Activated naive CD8-positive, alpha-beta T cell (primary cell): ENCODE measurements around the gene HOXC12.

Experiments
- H3K27ac Mint-ChIP-seq: one replicate; pipeline ENCODE4 v1.8.0; 2021; ENCODE audit warnings: mixed read lengths
- H3K27me3 Mint-ChIP-seq: one replicate; pipeline ENCODE4 v1.8.0; 2021; ENCODE audit warnings: mixed read lengths
- H3K36me3 Mint-ChIP-seq: one replicate; pipeline ENCODE4 v1.8.0; 2021; ENCODE audit warnings: mixed read lengths
- H3K4me1 Mint-ChIP-seq: one replicate; pipeline ENCODE4 v1.8.0; 2021; ENCODE audit warnings: low read depth, mixed read lengths
- H3K4me3 Mint-ChIP-seq: one replicate; pipeline ENCODE4 v1.8.0; 2021; ENCODE audit warnings: mild to moderate bottlenecking, mixed read lengths
- H3K9me3 Mint-ChIP-seq: one replicate; pipeline ENCODE4 v1.8.0; 2021; ENCODE audit warnings: low read depth, mixed read lengths

The HOXC12 gene

GRCh38 chr12:53960187-53961024 lies 5.7 kb downstream of the HOXC12 start:
- peaks cover 42% of the 10 kb centered on the region for H3K4me1 Mint-ChIP-seq
- H3K4me3 Mint-ChIP-seq: peak overlapping the region; percentile 24
- H3K27me3 Mint-ChIP-seq: peaks cover 65% of the 10 kb centered on the region
- no peaks in the 10 kb centered on the region for H3K36me3 Mint-ChIP-seq
- H3K9me3 Mint-ChIP-seq: no peaks in the 10 kb centered on the region
- no peak overlapping the region for H3K27ac Mint-ChIP-seq

GRCh38 chr12:53961025-53961761 lies 6.5 kb downstream of the HOXC12 start:
- Mint-ChIP-seq H3K36me3 (no peaks in the 10 kb centered on the region), H3K4me3 (no peak overlapping the region), H3K4me1 (peaks cover 43% of the 10 kb centered on the region), H3K27me3 (peaks cover 64% of the 10 kb centered on the region), H3K9me3 (no peaks in the 10 kb centered on the region), H3K27ac (no peak overlapping the region)

GRCh38 chr12:53963005-53963404 lies 8.3 kb downstream of the HOXC12 start:
- Mint-ChIP-seq H3K27ac (no peak overlapping the region), H3K36me3 (no peaks in the 10 kb centered on the region), H3K9me3 (no peaks in the 10 kb centered on the region)

GRCh38 chr12:53963434-53964314 lies 9.0 kb downstream of the HOXC12 start:
- Mint-ChIP-seq H3K27me3 (peaks cover 69% of the 10 kb centered on the region), H3K4me3 (peak overlapping the region; percentile 44), H3K36me3 (no peaks in the 10 kb centered on the region), H3K9me3 (no peaks in the 10 kb centered on the region), H3K27ac (no peak overlapping the region), H3K4me1 (peaks cover 42% of the 10 kb centered on the region)

More at GRCh38 chr12:53963005-53963404, 8.3 kb downstream of the HOXC12 start:
- Mint-ChIP-seq H3K4me1 (peaks cover 43% of the 10 kb centered on the region), H3K4me3 (no peak overlapping the region), H3K27me3 (peaks cover 69% of the 10 kb centered on the region)

GRCh38 chr12:53964315-53964713 lies 9.6 kb downstream of the HOXC12 start:
- Mint-ChIP-seq H3K36me3 (no peaks in the 10 kb centered on the region), H3K9me3 (no peaks in the 10 kb centered on the region), H3K27me3 (peaks cover 69% of the 10 kb centered on the region), H3K4me3 (peak overlapping the region; percentile 44), H3K27ac (no peak overlapping the region), H3K4me1 (peaks cover 42% of the 10 kb centered on the region)

GRCh38 chr12:53965281-53966084 lies 10.8 kb downstream of the HOXC12 start:
- Mint-ChIP-seq H3K27ac (no peak overlapping the region), H3K27me3 (peaks cover 66% of the 10 kb centered on the region), H3K4me1 (peaks cover 37% of the 10 kb centered on the region), H3K36me3 (no peaks in the 10 kb centered on the region), H3K9me3 (no peaks in the 10 kb centered on the region), H3K4me3 (peak overlapping the region; percentile 46)

GRCh38 chr12:53966085-53966384 lies 11.3 kb downstream of the HOXC12 start:
- H3K4me3 Mint-ChIP-seq: peak overlapping the region; percentile 72
- no peak overlapping the region for H3K27ac Mint-ChIP-seq
- H3K9me3 Mint-ChIP-seq: no peaks in the 10 kb centered on the region
- peaks cover 67% of the 10 kb centered on the region for H3K27me3 Mint-ChIP-seq
- peaks cover 36% of the 10 kb centered on the region for H3K4me1 Mint-ChIP-seq
- no peaks in the 10 kb centered on the region for H3K36me3 Mint-ChIP-seq

GRCh38 chr12:53966385-53967133 lies 11.9 kb downstream of the HOXC12 start:
- Mint-ChIP-seq H3K36me3 (no peaks in the 10 kb centered on the region), H3K27ac (no peak overlapping the region), H3K27me3 (peaks cover 72% of the 10 kb centered on the region), H3K4me1 (peaks cover 36% of the 10 kb centered on the region), H3K4me3 (peak overlapping the region; percentile 72), H3K9me3 (no peaks in the 10 kb centered on the region)

- Mint-ChIP-seq H3K27ac (no peak overlapping the region), H3K27me3 (peaks cover 76% of the 10 kb centered on the region), H3K4me1 (peaks cover 36% of the 10 kb centered on the region), H3K36me3 (no peaks in the 10 kb centered on the region), H3K4me3 (no peak overlapping the region), H3K9me3 (no peaks in the 10 kb centered on the region)
Observed at GRCh38 chr12:53967421-53967925, 12.8 kb downstream of the HOXC12 start.

GRCh38 chr12:53968214-53969127 lies 13.8 kb downstream of the HOXC12 start:
- H3K36me3 Mint-ChIP-seq: peaks cover 3% of the 10 kb centered on the region
- H3K4me3 Mint-ChIP-seq: no peak overlapping the region
- no peak overlapping the region for H3K27ac Mint-ChIP-seq
- H3K27me3 Mint-ChIP-seq: peaks cover 76% of the 10 kb centered on the region
- H3K4me1 Mint-ChIP-seq: peaks cover 38% of the 10 kb centered on the region
- H3K9me3 Mint-ChIP-seq: no peaks in the 10 kb centered on the region

- Mint-ChIP-seq H3K36me3 (peaks cover 3% of the 10 kb centered on the region), H3K27me3 (peaks cover 65% of the 10 kb centered on the region), H3K4me1 (peaks cover 29% of the 10 kb centered on the region), H3K4me3 (no peak overlapping the region), H3K27ac (no peak overlapping the region), H3K9me3 (no peaks in the 10 kb centered on the region)
Observed at GRCh38 chr12:53969588-53970259, 15.0 kb downstream of the HOXC12 start.

GRCh38 chr12:53970451-53970850 lies 15.7 kb downstream of the HOXC12 start:
- no peak overlapping the region for H3K27ac Mint-ChIP-seq
- H3K9me3 Mint-ChIP-seq: no peaks in the 10 kb centered on the region
- peaks cover 29% of the 10 kb centered on the region for H3K4me1 Mint-ChIP-seq
- H3K4me3 Mint-ChIP-seq: no peak overlapping the region
- H3K27me3 Mint-ChIP-seq: peaks cover 64% of the 10 kb centered on the region
- H3K36me3 Mint-ChIP-seq: peaks cover 3% of the 10 kb centered on the region
